ENCODE measurements around the gene SPEG.

GRCh38 chr2:219539926-219540678 is 105.5 kb downstream of the SPEG start:
- TF ChIP-seq CTCF (IDR thresholded peaks at IDR 0.05): no peak
- TF ChIP-seq POLR2A (IDR thresholded peaks at IDR 0.05): no peak

Measured in right lobe of liver (tissue), 4 donors.